Measurements from ENCODE around the gene ZNF284. TPM values are rescaled to one million over a fixed set of nuclear protein-coding genes. Genes with fewer than 3 reads are reported as not detected.
A peak's percentile ranks its signal among the peaks of the same experiment; 100 is the strongest.

Gene ZNF284
- total RNA-seq, 4 donors from 2014 or later, result 1.6 to 2.9 (median 2.6) TPM

GRCh38 chr19:44061038-44061437 is 10.9 kb upstream of the ZNF284 start:
- Histone ChIP-seq H3K4me1 (no peaks in the 10 kb centered on the region), H3K4me3 (no peak overlapping the region), H3K36me3 (peaks cover 0 to 93% (median 0%) of the 10 kb centered on the region in 3 donors), H3K9me3 (peaks cover 0 to 20% (median 4%) of the 10 kb centered on the region in 4 donors), H3K27ac (no peak overlapping the region), H3K27me3 (no peaks in the 10 kb centered on the region)
- DNase-seq, result no peak
- TF ChIP-seq CTCF (IDR thresholded peaks at IDR 0.05), result no peak
- no peak for TF ChIP-seq POLR2A (IDR thresholded peaks at IDR 0.05)

GRCh38 chr19:44066305-44066704 is 5.7 kb upstream of the ZNF284 start:
- H3K36me3 ChIP-seq, result peaks cover 0 to 59% (median 0%) of the 10 kb centered on the region in 3 donors

GRCh38 chr19:44069415-44069814 is 2.5 kb upstream of the ZNF284 start:
- Histone ChIP-seq H3K27ac (no peak overlapping the region), H3K9me3 (peaks cover 0 to 42% (median 0%) of the 10 kb centered on the region in 4 donors), H3K27me3 (no peaks in the 10 kb centered on the region), H3K36me3 (peaks cover 0 to 28% (median 0%) of the 10 kb centered on the region in 3 donors), H3K4me3 (no peak overlapping the region), H3K4me1 (peaks cover 0 to 5% (median 0%) of the 10 kb centered on the region in 4 donors)
- no peak for TF ChIP-seq CTCF (IDR thresholded peaks at IDR 0.05)
- DNase-seq, result no peak

More at GRCh38 chr19:44066305-44066704, 5.7 kb upstream of the ZNF284 start:
- H3K27me3 ChIP-seq, result no peaks in the 10 kb centered on the region
- H3K27ac ChIP-seq, result no peak overlapping the region
- no peak for TF ChIP-seq POLR2A (IDR thresholded peaks at IDR 0.05)
- no peak for TF ChIP-seq CTCF (IDR thresholded peaks at IDR 0.05)
- H3K4me3 ChIP-seq, result no peak overlapping the region
- DNase-seq, result no peak
- peaks cover 0 to 48% (median 2%) of the 10 kb centered on the region in 4 donors for H3K9me3 ChIP-seq
- H3K4me1 ChIP-seq, result no peaks in the 10 kb centered on the region

GRCh38 chr19:44072543-44073401 is 813 bp downstream of the ZNF284 start:
- Histone ChIP-seq H3K4me3 (peak overlapping the region; percentile 44 to 73 (median 56)), H3K9me3 (peaks cover 0 to 11% (median 0%) of the 10 kb centered on the region in 4 donors), H3K27ac (no peak overlapping the region), H3K4me1 (peaks cover 0 to 5% (median 0%) of the 10 kb centered on the region in 4 donors), H3K27me3 (no peaks in the 10 kb centered on the region), H3K36me3 (peaks cover 0 to 2% (median 0%) of the 10 kb centered on the region in 3 donors)
- no peak for DNase-seq
- no peak for TF ChIP-seq CTCF (IDR thresholded peaks at IDR 0.05)
- no peak for TF ChIP-seq POLR2A (IDR thresholded peaks at IDR 0.05)

GRCh38 chr19:44076325-44076724 is 4.4 kb downstream of the ZNF284 start:
- Histone ChIP-seq H3K4me1 (peaks cover 0 to 5% (median 0%) of the 10 kb centered on the region in 4 donors), H3K4me3 (no peak overlapping the region), H3K27me3 (no peaks in the 10 kb centered on the region), H3K36me3 (peaks cover 0 to 20% (median 0%) of the 10 kb centered on the region in 3 donors), H3K27ac (no peak overlapping the region), H3K9me3 (no peaks in the 10 kb centered on the region)
- DNase-seq, result no peak
- no peak for TF ChIP-seq CTCF (IDR thresholded peaks at IDR 0.05)
- no peak for TF ChIP-seq POLR2A (IDR thresholded peaks at IDR 0.05)

All from Peyer's patch (tissue), 4 donors.